GM08714 (cell line): ENCODE data around the gene ELFN1.

Experiments
- H3K4me3 ChIP-seq: fragments of 200-500 bp; sonication (Bioruptor generic); 2 replicates; pipeline ENCODE4 v1.5.1; 2014; ENCODE audit warnings: mild to moderate bottlenecking, low read length, inconsistent platforms
- ZNF274 ChIP-seq: IDR thresholded peaks from 2 replicates; pipeline ENCODE4 v1.6.1; 2012; ENCODE audit warnings: mild to moderate bottlenecking, low read depth, low read length

The ELFN1 gene

GRCh38 chr7:1669954-1670893 is at the start of gene ELFN1:
TSS of gene ELFN1 (plus strand) at chr7:1670277. CDS start at chr7:1744597, 74,320 bp downstream.
- H3K4me3 ChIP-seq: no peak within 1 kb of the TSS
- no peak for TF ChIP-seq ZNF274

- no peak for TF ChIP-seq ZNF274
- H3K4me3 ChIP-seq: no peak overlapping the region
These were observed 49.2 kb upstream of the ELFN1 start for GRCh38 chr7:1620835-1621234.

- H3K4me3 ChIP-seq: no peak overlapping the region
- TF ChIP-seq ZNF274: no peak
These were observed 48.4 kb upstream of the ELFN1 start for GRCh38 chr7:1621718-1622117.

- no peak for TF ChIP-seq ZNF274
- H3K4me3 ChIP-seq: no peak overlapping the region
These were observed 47.6 kb upstream of the ELFN1 start for GRCh38 chr7:1622441-1622840.

GRCh38 chr7:1623810-1624209 is 46.3 kb upstream of the ELFN1 start:
- H3K4me3 ChIP-seq: no peak overlapping the region
- no peak for TF ChIP-seq ZNF274

- H3K4me3 ChIP-seq: no peak overlapping the region
- TF ChIP-seq ZNF274: no peak
These were observed 44.8 kb upstream of the ELFN1 start for GRCh38 chr7:1624999-1625927.

GRCh38 chr7:1626769-1627168 is 43.3 kb upstream of the ELFN1 start:
- TF ChIP-seq ZNF274: no peak
- no peak overlapping the region for H3K4me3 ChIP-seq

- TF ChIP-seq ZNF274: no peak
These were observed 39.3 kb upstream of the ELFN1 start for GRCh38 chr7:1630700-1631336.

GRCh38 chr7:1631678-1632077 is 38.4 kb upstream of the ELFN1 start:
- H3K4me3 ChIP-seq: no peak overlapping the region
- no peak for TF ChIP-seq ZNF274

More at GRCh38 chr7:1630700-1631336, 39.3 kb upstream of the ELFN1 start:
- no peak overlapping the region for H3K4me3 ChIP-seq

GRCh38 chr7:1632506-1632905 is 37.6 kb upstream of the ELFN1 start:
- no peak for TF ChIP-seq ZNF274
- no peak overlapping the region for H3K4me3 ChIP-seq

- no peak overlapping the region for H3K4me3 ChIP-seq
- no peak for TF ChIP-seq ZNF274
These were observed 36.9 kb upstream of the ELFN1 start for GRCh38 chr7:1632916-1633785.

- TF ChIP-seq ZNF274: no peak
These were observed 34.7 kb upstream of the ELFN1 start for GRCh38 chr7:1635401-1635800.

GRCh38 chr7:1637155-1637554 is 32.9 kb upstream of the ELFN1 start:
- TF ChIP-seq ZNF274: no peak
- H3K4me3 ChIP-seq: no peak overlapping the region

More at GRCh38 chr7:1635401-1635800, 34.7 kb upstream of the ELFN1 start:
- H3K4me3 ChIP-seq: no peak overlapping the region

GRCh38 chr7:1638215-1638661 is 31.8 kb upstream of the ELFN1 start:
- TF ChIP-seq ZNF274: no peak
- no peak overlapping the region for H3K4me3 ChIP-seq
